GM12873 (cell line): ENCODE results near the gene PPP2R5C.

Source experiments
- CTCF ChIP-seq: IDR thresholded peaks from 2 replicates; pipeline ENCODE4 v1.5.1; 2012; ENCODE audit warnings: low read depth, mild to moderate bottlenecking, moderate library complexity, low read length, control low read depth; ENCODE audit not compliant: insufficient read depth; ENCODE audit errors: missing control alignments

The PPP2R5C gene

GRCh38 chr14:101926620-101927019, 165.1 kb downstream of the PPP2R5C start:
- no peak for TF ChIP-seq CTCF

- TF ChIP-seq CTCF, result no peak
Observed at GRCh38 chr14:101927859-101928258, 166.3 kb downstream of the PPP2R5C start.

- no peak for TF ChIP-seq CTCF
Observed at GRCh38 chr14:101928415-101928841, 166.9 kb downstream of the PPP2R5C start.

GRCh38 chr14:101929096-101929495, 167.6 kb downstream of the PPP2R5C start:
- TF ChIP-seq CTCF, result no peak

GRCh38 chr14:101929946-101930345, 168.4 kb downstream of the PPP2R5C start:
- TF ChIP-seq CTCF, result no peak

- TF ChIP-seq CTCF, result no peak
Observed at GRCh38 chr14:101932673-101933072, 171.2 kb downstream of the PPP2R5C start.

- TF ChIP-seq CTCF, result no peak
Observed at GRCh38 chr14:101933209-101933608, 171.7 kb downstream of the PPP2R5C start.
